Measurements from ENCODE around the gene CSMD2. TPM values are rescaled to one million over a fixed set of nuclear protein-coding genes. Genes with fewer than 3 reads are reported as not detected.

The CSMD2 gene
- total RNA-seq, 1 experiment from 2014 or later = 13.2 TPM

DNA sequence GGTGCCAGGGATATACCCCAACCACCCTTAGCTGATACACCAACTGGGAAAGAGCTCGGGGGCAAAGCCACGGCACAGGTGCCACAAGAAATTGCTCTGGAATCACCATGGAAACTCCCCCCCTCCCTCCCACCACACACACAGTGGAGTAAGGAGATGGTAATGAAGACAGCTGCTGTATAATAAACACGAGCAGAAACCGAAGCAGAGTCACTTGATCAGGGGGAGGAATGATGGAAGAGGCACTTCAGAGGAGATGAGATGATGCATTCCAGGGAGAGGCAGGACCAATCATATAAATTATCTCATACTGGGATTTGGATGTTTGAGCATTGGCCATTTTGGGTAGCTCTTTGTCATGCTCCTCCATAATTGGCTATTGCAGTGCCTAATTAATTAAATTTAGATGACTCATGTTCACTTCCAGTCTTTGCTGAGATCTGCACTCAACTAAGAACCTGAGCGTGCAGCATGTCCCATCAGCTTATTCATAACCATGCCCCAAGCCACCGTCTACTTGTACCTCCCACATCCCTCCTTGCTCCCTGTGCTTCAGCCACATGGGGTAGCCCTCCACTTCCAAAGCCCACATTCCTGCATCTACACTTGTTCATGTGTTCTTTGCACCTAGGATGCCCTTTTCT lies 503.1 kb downstream of the CSMD2 start (continued):
- TF ChIP-seq, protein P1, sequence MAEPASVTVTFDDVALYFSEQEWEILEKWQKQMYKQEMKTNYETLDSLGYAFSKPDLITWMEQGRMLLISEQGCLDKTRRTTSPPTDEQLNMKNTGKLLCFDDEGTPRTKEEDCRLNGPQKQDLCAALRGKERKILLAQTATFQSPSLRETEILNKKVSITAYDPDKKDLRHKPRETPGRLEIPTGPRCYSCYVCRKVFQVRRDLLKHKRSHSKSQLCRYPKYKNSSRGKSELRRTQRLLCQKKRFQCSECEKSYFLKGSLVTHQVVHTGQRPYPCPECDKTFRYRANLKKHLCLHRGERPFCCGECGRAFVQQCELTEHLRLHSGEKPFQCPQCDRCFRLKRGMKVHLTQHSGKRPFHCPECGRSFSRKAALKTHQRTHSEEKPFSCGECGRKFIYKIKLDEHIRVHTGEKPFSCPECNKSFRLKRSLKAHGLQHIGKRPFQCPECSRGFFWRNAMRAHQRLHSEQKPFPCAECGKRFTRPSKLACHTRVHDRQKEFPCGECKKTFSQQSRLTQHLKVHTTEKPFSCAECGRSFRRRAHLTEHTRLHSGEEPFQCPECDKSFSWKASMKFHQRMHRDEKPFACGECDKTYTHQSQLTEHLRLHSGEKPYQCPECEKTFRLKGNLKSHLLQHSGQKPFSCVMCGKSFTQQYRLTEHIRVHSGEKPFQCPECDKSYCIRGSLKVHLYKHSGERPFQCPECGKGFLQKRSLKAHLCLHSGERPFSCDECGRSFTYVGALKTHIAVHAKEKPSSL (CRISPR knock-in tag; conservative IDR thresholded peaks at IDR 0.05) = no peak
- TF ChIP-seq HMGA2 (CRISPR knock-in tag; IDR thresholded peaks at IDR 0.05) (no peak), ATF6 (CRISPR knock-in tag; IDR thresholded peaks at IDR 0.05) (no peak)
- TF ChIP-seq, protein P2, sequence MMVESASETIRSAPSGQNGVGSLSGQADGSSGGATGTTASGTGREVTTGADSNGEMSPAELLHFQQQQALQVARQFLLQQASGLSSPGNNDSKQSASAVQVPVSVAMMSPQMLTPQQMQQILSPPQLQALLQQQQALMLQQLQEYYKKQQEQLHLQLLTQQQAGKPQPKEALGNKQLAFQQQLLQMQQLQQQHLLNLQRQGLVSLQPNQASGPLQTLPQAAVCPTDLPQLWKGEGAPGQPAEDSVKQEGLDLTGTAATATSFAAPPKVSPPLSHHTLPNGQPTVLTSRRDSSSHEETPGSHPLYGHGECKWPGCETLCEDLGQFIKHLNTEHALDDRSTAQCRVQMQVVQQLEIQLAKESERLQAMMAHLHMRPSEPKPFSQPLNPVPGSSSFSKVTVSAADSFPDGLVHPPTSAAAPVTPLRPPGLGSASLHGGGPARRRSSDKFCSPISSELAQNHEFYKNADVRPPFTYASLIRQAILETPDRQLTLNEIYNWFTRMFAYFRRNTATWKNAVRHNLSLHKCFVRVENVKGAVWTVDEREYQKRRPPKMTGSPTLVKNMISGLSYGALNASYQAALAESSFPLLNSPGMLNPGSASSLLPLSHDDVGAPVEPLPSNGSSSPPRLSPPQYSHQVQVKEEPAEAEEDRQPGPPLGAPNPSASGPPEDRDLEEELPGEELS (CRISPR knock-in tag; IDR thresholded peaks at IDR 0.05) = no peak

DNA sequence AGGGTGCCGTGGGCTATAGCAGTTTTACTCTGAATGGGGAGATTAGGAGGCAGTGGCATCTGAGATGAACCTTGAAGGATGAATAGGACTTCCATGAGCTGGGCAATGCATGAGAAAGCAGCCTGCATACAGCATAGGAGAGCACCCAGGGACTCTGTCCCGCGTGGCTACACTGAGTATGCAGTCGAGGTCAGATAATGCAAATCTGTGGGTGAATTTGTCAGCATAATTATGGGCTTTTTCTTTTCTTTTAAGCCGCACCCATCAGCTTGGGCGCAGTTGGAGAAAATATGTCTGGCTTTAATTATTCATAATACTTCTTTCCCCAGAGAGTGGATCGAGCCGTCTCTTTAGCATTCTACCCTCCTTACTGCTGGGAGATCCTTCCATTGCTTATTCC lies 504.1 kb downstream of the CSMD2 start:
- DNase-seq (ENCODE audit: low spot score) (no peak), ATAC-seq (no peak)
- CTCF ChIA-PET = interaction anchor here (1.1 to 1.7 kb wide), 2 partner anchors 28 to 160 kb away, joined by 3 to 4 read pairs; no protein-coding TSS in a partner anchor
- POLR2A ChIA-PET = no interaction called here
- H3K27ac Mint-ChIP-seq = no peak overlapping the region
- no peak for TF ChIP-seq ATF1 (CRISPR knock-in tag; IDR thresholded peaks at IDR 0.05)
- no peak for TF ChIP-seq ZNF138 (CRISPR knock-in tag; conservative IDR thresholded peaks at IDR 0.05)
- no peak for TF ChIP-seq TEAD1 (CRISPR knock-in tag; IDR thresholded peaks at IDR 0.05)
- TF ChIP-seq CREB1 (CRISPR knock-in tag; IDR thresholded peaks at IDR 0.05) = no peak
- TF ChIP-seq HMGXB4 (CRISPR knock-in tag; IDR thresholded peaks at IDR 0.05) = no peak
- no peak for TF ChIP-seq NFE2L1 (CRISPR knock-in tag; IDR thresholded peaks at IDR 0.05)
- no peak for TF ChIP-seq ZNF281 (CRISPR knock-in tag; IDR thresholded peaks at IDR 0.05)
- TF ChIP-seq FOXK1 (CRISPR knock-in tag; IDR thresholded peaks at IDR 0.05) = no peak
- TF ChIP-seq, protein P3, sequence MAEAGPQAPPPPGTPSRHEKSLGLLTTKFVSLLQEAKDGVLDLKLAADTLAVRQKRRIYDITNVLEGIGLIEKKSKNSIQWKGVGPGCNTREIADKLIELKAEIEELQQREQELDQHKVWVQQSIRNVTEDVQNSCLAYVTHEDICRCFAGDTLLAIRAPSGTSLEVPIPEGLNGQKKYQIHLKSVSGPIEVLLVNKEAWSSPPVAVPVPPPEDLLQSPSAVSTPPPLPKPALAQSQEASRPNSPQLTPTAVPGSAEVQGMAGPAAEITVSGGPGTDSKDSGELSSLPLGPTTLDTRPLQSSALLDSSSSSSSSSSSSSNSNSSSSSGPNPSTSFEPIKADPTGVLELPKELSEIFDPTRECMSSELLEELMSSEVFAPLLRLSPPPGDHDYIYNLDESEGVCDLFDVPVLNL (CRISPR knock-in tag; IDR thresholded peaks at IDR 0.05; ENCODE audit: borderline replicate concordance, low read depth) = no peak
- TF ChIP-seq ZBTB21 (CRISPR knock-in tag; IDR thresholded peaks at IDR 0.05; ENCODE audit: borderline replicate concordance) = no peak
- TF ChIP-seq PRDM15 (CRISPR knock-in tag; IDR thresholded peaks at IDR 0.05) = no peak
- H3K27me3 Mint-ChIP-seq (ENCODE audit: low read depth) = no peaks in the 10 kb centered on the region
- H3K4me3 Mint-ChIP-seq = no peak overlapping the region
- H3K4me1 Mint-ChIP-seq = no peaks in the 10 kb centered on the region
- H3K9me3 Mint-ChIP-seq = no peaks in the 10 kb centered on the region
- peaks cover 23% of the 10 kb centered on the region for H3K36me3 Mint-ChIP-seq

All from WTC11 (cell line).